ENCODE measurements around the gene PTF1A. TPM values are rescaled to one million over a fixed set of nuclear protein-coding genes. Genes with fewer than 3 reads are reported as not detected.

Gene PTF1A
- total RNA-seq, 2 donors from 2014 or later: not detected

DNA sequence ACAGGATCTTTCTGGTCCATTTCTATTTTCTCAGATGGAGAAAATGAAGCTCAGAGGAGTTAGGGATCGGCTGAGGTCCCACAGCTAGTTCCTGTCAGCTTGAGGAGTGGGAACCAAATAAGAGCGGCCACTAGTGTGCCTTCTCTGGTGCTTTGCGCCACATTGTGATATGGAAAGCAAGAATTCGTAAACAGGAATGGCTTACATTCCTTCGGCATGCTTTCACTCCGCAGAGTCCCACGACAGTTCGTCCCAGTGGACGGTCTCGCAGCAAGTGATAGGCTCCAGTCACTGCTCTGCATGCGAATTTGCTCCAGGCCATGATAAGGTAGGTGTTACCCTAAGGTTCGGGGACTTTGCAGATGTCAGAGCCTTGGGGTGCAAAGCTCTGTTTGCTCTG, 41.5 kb upstream of the PTF1A start:
- no peak overlapping the region for H3K4me3 ChIP-seq
- H3K27me3 ChIP-seq: no peaks in the 10 kb centered on the region
- H3K4me1 ChIP-seq: no peaks in the 10 kb centered on the region
- TF ChIP-seq, protein P1, sequence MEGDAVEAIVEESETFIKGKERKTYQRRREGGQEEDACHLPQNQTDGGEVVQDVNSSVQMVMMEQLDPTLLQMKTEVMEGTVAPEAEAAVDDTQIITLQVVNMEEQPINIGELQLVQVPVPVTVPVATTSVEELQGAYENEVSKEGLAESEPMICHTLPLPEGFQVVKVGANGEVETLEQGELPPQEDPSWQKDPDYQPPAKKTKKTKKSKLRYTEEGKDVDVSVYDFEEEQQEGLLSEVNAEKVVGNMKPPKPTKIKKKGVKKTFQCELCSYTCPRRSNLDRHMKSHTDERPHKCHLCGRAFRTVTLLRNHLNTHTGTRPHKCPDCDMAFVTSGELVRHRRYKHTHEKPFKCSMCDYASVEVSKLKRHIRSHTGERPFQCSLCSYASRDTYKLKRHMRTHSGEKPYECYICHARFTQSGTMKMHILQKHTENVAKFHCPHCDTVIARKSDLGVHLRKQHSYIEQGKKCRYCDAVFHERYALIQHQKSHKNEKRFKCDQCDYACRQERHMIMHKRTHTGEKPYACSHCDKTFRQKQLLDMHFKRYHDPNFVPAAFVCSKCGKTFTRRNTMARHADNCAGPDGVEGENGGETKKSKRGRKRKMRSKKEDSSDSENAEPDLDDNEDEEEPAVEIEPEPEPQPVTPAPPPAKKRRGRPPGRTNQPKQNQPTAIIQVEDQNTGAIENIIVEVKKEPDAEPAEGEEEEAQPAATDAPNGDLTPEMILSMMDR (IDR thresholded peaks at IDR 0.05): no peak
- no peaks in the 10 kb centered on the region for H3K9me3 ChIP-seq
- no peak for DNase-seq (ENCODE audit: low spot score)
- no peaks in the 10 kb centered on the region for H3K36me3 ChIP-seq
- no peak overlapping the region for H3K27ac ChIP-seq

DNA sequence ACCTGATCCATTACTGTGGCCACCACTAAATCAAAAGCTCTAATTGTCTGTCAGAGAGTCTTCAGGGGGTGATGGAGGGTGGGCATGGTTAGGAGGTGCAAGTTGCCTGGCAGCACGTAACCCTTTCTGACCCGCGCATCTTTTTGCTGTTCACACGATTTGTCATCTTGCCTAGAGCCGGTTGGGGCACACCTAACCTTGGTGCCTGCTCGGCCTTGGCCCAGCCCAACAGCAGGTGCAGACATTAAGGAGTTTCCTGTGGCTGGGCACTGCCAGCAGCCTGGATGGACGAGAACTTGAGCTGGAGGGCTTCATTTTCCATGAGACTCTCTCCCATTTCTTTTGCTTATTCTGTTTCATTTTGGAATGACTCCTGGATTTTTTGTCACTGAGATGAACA, 41.0 kb upstream of the PTF1A start:
- H3K4me3 ChIP-seq: no peak overlapping the region
- H3K27ac ChIP-seq: no peak overlapping the region
- no peaks in the 10 kb centered on the region for H3K9me3 ChIP-seq
- no peaks in the 10 kb centered on the region for H3K27me3 ChIP-seq
- no peak for DNase-seq (ENCODE audit: low spot score)
- no peaks in the 10 kb centered on the region for H3K4me1 ChIP-seq
- TF ChIP-seq, protein P1 (IDR thresholded peaks at IDR 0.05): no peak
- H3K36me3 ChIP-seq: no peaks in the 10 kb centered on the region

DNA sequence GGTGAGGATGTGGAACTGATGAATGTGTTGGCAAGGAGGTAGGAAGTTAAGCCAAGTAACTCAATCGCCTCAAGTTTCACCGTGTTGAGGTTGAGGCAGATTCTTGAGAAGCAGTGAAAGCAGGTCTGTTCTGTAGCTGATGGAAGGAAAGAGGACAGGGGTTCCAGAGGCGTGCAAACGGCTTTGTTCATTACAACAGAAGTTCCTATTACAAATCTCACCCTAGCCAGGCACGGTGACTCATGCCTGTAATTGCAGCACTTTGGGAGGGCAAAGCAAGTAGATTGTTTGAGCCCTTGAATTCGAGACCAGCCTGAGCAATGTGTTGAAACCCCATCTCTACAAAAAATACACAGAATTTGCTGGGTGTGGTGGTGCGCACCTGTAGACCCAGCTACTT, 36.9 kb upstream of the PTF1A start:
- no peak overlapping the region for H3K4me3 ChIP-seq
- H3K9me3 ChIP-seq: no peaks in the 10 kb centered on the region
- no peak for DNase-seq (ENCODE audit: low spot score)
- no peak overlapping the region for H3K27ac ChIP-seq
- no peaks in the 10 kb centered on the region for H3K27me3 ChIP-seq
- peaks cover 0 to 5% of the 10 kb centered on the region in 2 donors for H3K4me1 ChIP-seq
- TF ChIP-seq, protein P1 (IDR thresholded peaks at IDR 0.05): no peak
- H3K36me3 ChIP-seq: no peaks in the 10 kb centered on the region

GRCh38 chr10:23156447-23157150, 35.5 kb upstream of the PTF1A start:
- no peak for DNase-seq (ENCODE audit: low spot score)
- no peaks in the 10 kb centered on the region for H3K27me3 ChIP-seq
- H3K4me3 ChIP-seq: no peak overlapping the region
- no peaks in the 10 kb centered on the region for H3K9me3 ChIP-seq
- no peaks in the 10 kb centered on the region for H3K36me3 ChIP-seq
- H3K27ac ChIP-seq: no peak overlapping the region
- TF ChIP-seq, protein P1 (IDR thresholded peaks at IDR 0.05): no peak
- peaks cover 0 to 5% of the 10 kb centered on the region in 2 donors for H3K4me1 ChIP-seq

DNA sequence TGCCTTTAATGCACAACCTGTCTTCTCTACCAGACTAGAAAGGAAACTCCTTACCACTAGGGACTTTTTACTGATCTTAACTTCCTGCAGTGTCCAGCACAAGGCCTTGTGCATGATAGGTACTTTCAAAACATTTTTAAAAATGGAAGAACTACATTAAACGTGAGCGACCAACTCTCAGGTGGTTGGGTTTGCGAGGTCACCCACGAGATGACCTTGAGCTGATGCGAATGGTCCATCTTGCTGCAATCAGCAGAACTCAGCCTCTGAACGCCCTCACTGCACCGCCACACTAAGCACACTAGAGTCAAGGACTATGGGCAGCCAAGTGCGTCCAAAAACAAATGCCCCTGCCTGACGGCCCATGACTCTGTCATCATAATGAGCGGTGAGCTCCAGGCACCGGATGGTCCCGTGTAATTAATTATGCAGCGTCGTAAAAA, 34.9 kb upstream of the PTF1A start:
- no peaks in the 10 kb centered on the region for H3K9me3 ChIP-seq
- no peaks in the 10 kb centered on the region for H3K27me3 ChIP-seq
- H3K4me3 ChIP-seq: no peak overlapping the region
- peaks cover 0 to 5% of the 10 kb centered on the region in 2 donors for H3K4me1 ChIP-seq
- TF ChIP-seq, protein P1 (IDR thresholded peaks at IDR 0.05): no peak
- no peak overlapping the region for H3K27ac ChIP-seq
- no peaks in the 10 kb centered on the region for H3K36me3 ChIP-seq
- no peak for DNase-seq (ENCODE audit: low spot score)
